Cardiac fibroblast (primary cell): ENCODE results near the gene TPCN1.
A peak's percentile ranks its signal among the peaks of the same experiment; 100 is the strongest.

ENCODE experiments used
- DNase-seq, 2 donors: peaks; one replicate each; pipeline versions ENCODE4 v3.0.0 to v3.0.0-alpha.2; 2010; ENCODE audit warnings: low read depth in 2 of 2
- H3K4me3 ChIP-seq, 2 donors: replicated peaks in 1 of 2; 1 replicate in 1 of 2; 2 replicates in 1 of 2; pipeline ENCODE4 v1.5.1; 2011; ENCODE audit warnings: low read depth in 2 of 2, low read length in 2 of 2, mild to moderate bottlenecking in 2 of 2, moderate library complexity in 1 of 2
- CTCF ChIP-seq: IDR thresholded peaks from one replicate; pipeline ENCODE4 v1.5.1; 2011; ENCODE audit warnings: low read depth, mild to moderate bottlenecking, low read length, inconsistent platforms

Gene TPCN1

DNA sequence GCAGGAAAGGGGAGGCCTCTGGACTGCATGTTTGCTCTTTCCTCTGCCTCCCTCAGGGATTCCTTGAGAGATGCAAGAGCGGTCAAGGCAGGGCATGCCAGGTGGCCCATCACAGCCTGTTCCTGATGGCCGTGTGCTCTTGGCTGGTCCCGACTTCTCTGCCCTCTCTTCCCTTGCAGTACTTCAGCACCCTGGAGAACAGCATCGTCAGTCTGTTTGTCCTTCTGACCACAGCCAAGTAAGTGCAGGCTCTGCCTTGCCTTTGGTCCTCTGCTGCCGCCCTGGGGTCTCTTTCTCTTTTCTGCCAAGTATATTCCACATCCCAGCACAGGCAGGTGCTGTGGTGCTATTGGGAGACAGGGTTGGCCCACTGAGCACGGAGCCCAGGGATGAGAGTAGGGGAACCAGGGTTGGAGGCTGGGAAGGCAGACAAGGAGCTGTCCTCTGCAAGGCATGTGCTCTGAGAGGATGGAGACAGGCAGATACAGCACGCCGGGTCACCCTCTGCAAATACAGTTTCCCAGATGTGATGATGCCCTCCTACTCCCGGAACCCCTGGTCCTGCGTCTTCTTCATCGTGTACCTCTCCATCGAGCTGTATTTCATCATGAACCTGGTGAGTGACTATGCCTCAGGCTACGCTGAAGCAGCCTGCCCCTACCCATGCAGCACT, 51.9 kb downstream of the TPCN1 start:
- H3K4me3 ChIP-seq, result no peak overlapping the region
- TF ChIP-seq CTCF, result no peak
- DNase-seq, result peak; percentile 23 to 34

DNA sequence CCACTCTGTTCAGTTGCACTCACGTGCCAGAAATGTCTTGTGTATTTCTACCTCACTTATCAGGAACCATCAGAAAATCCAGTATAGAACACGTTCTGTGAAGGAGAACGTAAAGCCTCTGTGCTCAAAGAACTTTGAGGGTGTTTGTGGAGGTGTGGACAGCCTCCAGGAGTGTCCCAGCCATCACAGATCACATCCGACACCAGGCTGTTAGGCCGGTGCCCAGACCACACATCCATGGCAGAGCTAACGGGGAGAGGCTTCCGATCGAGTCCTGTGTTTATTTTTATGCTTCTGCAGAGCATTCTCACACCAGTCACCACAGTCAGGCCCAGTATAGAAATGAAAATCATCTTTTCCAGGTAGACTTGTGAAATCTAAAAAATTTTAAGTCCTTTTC, 53.6 kb downstream of the TPCN1 start:
- no peak for TF ChIP-seq CTCF
- DNase-seq, result no peak
- no peak overlapping the region for H3K4me3 ChIP-seq

- no peak overlapping the region for H3K4me3 ChIP-seq
- no peak for TF ChIP-seq CTCF
- DNase-seq, result peak in 1 of 2 donors; percentile 79
Measured at GRCh38 chr12:113276306-113276705, 55.0 kb downstream of the TPCN1 start.

DNA sequence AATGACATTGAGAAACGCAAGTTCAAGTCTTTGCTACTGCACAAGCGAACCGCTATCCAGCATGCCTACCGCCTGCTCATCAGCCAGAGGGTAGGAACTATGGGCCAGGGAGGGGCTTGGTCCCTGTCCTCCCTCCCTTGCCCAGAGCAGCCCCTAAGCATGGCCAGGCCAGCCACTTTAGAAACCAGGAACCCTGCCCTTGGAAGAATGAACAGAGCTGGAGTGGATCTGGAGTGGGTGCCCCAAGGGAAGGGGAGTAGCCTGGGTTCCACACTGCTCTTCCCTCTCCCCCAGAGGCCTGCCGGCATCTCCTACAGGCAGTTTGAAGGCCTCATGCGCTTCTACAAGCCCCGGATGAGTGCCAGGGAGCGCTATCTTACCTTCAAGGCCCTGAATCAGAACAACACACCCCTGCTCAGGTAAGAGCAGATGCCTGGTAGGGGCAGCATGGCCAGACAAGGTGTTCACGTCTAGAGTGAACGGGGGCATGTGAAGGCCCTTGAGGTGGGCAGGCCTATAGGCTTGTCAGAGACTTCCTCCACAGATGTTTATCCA, 55.8 kb downstream of the TPCN1 start:
- no peak overlapping the region for H3K4me3 ChIP-seq
- no peak for TF ChIP-seq CTCF
- DNase-seq, result no peak

- DNase-seq, result no peak
- H3K4me3 ChIP-seq, result no peak overlapping the region
- no peak for TF ChIP-seq CTCF
Measured at GRCh38 chr12:113277511-113277910, 56.2 kb downstream of the TPCN1 start.

DNA sequence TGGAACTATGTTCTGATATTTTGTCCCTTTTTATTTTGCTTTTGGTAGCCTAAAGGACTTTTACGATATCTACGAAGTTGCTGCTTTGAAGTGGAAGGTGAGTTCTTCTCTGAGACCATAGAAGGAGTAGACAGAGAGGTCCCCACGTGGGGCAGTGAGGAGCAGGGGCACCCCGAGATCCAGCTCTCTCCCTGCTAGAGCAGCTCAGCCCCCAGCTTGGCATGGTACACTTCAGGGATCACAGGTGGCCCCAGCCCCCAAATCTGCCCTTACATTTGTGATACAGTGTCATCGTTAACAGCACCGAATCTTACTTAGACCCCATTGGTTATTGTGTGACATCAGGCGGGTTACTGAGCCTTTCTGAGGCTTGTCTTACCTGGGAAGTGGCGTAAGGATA, 56.9 kb downstream of the TPCN1 start:
- no peak for TF ChIP-seq CTCF

DNA sequence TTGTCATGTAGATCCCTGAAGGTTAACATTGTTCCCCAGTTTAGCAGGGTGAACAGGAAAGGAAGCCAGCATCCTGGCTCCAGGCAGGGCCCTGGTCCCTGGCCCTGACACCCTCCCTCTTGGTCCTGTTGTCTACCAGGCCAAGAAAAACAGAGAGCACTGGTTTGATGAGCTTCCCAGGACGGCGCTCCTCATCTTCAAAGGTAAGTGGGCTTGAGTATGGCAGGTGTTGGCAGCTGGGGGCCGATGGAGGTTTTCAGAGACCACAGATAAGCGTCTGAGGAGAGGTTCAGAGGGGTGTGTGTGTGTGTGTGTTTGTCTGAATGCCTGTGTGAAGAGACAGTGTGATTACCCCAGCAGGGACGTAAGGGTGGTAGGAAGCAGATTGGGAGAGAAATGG, 57.4 kb downstream of the TPCN1 start:
- no peak for TF ChIP-seq CTCF
- no peak overlapping the region for H3K4me3 ChIP-seq
- DNase-seq, result no peak

More for the DNA sequence above, 56.9 kb downstream of the TPCN1 start:
- no peak overlapping the region for H3K4me3 ChIP-seq
- DNase-seq, result no peak
